Right renal pelvis (tissue), 4 donors: ENCODE results near the gene ELMO1. TPM values are rescaled to one million over a fixed set of nuclear protein-coding genes. Genes with fewer than 3 reads are reported as not detected.

Experiments
- DNase-seq, 4 donors: peaks; one replicate each; pipeline ENCODE4 v3.0.0-alpha.2; 2013; ENCODE audit warnings: low read depth in 4 of 4, low spot score in 3 of 4, missing footprints in 1 of 4
- polyA plus RNA-seq, 4 donors: library from polyadenylated mRNA; unstranded; fragments of 120-200 nt; gene quantifications; one replicate each; pipeline ENCODE4 v1.2.1, GENCODE V29; 2013; ENCODE audit not compliant: insufficient read length in 4 of 4

Gene ELMO1
- polyA plus RNA-seq, 4 donors: 9.9 to 14.6 (median 11.3) TPM

DNA sequence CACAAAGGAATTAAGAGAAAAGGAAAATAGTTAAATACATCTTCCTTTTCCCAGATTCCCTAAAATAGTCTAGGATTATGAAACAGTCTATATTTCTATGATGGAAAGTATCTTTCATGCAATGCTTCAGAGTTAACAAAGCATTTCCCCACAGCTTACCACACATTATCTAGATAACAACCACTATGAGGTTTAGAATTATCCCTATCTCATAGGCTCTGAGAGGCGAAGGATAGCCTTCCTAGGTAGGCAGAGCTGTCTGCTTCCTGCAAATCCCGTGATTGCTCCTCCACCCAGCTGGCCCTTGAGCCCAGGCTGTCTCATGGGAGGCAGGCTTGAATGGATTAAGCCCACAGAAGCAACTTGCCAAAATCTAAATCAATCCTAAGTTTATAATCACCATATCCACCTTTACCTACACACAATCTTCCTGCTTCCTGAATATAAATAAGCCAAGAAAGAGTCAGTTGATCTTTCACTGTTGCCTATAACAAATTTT is 402.9 kb downstream of the ELMO1 start:
- no peak for DNase-seq

DNA sequence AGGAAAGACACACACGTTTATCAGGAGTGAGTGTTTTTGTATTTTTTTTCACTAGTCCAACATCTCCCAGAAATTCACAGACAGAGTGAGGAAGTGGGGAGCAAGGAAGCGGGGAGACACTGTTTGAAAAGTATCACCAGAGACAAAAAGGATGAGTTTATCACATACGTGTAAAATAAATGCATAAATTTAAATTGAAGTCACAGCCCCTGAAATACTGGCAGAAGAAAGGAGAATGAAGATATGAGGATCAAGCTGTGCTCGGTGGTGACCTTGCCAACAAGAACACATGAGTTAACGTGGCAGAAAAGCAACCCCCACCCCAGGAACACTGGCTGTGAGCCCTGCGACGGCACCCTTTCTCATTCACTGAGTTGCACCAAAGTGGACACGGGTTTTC is 407.2 kb downstream of the ELMO1 start:
- no peak for DNase-seq

DNA sequence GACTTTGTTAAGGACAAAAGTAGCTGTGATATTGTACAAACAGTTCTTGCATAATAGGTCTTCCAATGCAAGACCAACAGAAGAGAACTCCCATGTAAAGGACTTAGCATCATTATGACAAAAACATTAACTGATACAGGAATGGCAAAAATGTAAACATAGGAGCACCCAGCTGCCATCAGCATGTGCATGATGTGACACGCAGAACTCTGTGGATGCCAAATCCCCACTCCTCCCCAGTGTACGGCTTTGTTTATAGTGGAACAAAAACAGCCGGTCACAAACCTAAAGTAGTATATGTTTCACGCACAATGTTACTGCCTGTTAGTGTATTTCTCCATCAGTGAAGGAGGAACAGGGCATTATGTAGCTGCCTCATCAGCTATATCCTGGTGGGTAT is 408.3 kb downstream of the ELMO1 start:
- no peak for DNase-seq

DNA sequence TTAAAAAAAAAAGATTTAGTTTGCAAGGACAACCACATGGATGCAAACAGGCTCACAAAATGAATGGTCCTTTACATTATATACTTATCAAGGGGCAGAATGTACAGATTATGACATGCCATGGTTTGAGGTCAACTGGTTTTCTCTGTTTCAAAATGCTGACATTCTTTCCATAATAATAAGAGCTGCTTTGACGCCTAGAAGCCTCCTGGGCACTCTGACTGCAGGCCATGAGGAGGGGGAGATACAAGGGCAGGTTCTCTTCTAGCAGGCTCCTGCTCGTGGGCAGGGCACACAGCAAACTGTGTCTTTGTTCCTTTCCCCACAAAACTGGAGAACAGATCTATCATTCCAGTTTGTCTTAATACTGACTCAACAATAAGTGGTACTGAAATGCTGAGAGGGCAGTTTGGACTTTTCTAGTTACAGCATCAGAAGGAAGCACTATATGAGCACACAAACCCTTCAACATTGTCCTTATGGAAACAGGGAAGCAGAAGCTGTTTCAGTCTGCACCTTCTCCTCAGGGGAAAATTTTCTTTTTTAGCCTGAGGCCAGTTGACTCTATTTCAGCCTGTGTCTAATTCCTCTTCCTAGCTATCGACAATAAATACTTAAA is 409.4 kb downstream of the ELMO1 start:
- no peak for DNase-seq

DNA sequence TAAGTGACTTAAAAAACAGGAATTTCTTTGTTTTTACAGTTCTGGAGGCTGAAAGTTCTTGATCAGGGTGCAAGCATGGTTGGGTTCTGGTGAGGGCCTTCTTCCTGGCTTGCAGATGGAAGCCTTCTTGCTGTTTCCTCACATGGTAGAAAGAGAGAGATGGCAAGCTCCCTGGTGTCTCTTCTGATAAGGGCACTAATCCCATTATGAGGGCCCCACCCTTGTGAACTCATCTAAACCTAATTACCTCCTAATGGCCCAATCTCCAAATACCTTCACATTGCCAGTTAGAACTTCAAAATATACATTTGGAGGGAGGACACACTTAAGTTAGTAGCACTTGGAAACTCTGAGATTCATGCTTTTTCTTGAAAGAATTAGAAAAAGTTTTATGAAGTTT is 410.0 kb downstream of the ELMO1 start:
- no peak for DNase-seq

DNA sequence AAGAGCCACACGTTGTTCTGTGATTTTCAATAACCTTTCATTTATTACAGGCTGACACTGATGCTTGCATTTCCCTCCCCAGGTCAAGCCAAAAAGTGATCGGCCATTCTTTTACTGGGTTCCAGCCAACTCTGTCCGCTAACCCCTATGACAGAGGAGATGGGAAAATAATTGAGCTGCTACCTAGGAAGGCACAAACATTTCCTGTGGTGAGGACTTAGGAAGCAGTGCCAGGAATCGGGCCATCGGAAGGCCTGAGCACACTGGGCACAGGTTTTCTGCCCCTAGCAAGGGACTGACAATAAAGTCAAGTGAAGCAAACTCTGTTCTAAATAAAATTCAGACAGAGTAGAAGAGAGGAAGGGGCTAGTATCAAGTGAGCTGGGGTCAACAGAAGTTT is 411.4 kb downstream of the ELMO1 start:
- no peak for DNase-seq

DNA sequence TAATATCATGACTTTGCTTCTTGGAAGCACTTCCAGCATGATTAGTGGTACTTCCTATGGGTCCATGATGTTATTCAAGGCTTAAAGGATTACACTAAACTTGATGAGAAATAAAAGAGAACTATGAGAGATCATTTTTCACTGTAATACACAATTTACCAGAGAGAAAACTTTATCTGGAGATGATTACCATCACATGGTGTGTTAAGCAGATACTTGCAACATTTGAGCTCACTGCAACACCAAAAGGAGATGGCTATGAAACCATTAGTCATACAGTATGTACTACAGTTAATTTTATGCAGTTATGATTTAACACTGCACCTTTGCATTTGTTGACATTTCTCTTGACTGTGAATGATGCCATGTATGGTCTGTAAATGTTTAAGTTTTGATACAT is 413.0 kb downstream of the ELMO1 start:
- DNase-seq: no peak

DNA sequence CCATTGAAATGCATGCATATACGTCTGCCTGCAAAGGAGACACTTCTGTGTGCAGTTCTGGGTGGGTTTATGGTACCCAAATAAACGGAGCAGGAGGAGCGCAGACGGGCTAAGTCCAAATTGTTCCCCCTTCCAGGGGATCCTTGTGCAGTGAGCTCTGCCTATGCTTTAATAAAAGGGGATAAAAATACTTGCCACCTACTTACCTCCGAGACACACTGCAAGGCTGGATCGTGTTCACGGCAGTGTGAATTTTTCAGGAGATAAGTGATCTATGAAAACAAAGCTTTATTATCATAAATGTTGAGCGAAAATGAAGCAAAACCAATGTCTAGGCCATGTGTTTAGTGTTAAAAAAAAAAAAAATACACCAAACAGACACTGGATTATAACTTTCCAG is 415.5 kb downstream of the ELMO1 start:
- DNase-seq: no peak

DNA sequence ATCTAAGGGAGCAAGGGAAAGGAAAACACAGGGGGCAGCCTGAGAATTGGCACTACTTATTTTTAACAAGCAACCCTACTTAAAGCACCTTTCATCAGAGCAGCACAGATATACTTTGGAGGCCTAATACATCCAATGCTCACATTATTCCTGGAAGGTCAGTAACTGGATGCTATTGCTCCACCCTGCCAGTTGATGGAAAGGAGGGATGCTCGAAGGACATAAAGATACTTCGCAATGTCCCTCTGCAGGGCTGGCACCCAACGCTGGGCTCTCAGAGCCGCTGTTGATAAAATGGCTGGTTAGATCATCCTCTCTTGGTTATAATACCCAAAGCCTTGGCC is 416.4 kb downstream of the ELMO1 start:
- DNase-seq: no peak

DNA sequence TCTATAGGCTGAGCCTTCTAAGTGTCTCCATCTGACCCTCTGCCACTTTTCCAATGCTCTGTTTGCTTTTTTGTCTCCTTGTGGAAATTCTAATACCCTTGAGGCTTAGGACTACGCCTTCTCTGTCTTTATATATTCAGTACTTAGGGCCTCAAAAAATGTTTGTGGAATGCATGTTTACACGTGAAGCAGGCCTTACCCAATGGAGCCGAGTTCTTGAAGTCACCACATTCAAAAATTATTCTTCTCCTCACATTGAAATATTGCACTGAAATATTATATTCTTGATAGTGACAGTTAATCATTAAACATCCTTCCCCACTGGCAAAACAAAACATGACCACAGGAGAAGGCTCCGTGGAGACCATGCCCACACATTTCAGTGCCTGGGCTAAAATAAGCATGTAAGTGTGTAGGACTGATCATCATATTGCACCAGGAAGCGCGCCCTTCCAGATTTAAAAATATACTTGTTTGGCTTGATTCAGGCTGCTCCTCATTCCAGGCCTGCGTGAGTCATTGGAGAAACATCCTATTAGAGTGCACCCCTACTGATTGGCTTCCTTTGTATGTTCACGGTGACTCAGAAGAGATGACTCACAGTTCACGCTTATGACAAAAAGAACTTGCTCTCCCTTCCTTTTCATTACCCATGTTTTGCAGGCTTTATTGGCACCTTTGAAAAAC is 416.9 kb downstream of the ELMO1 start:
- DNase-seq: peak in 2 of 4 donors; percentile 22 to 30

DNA sequence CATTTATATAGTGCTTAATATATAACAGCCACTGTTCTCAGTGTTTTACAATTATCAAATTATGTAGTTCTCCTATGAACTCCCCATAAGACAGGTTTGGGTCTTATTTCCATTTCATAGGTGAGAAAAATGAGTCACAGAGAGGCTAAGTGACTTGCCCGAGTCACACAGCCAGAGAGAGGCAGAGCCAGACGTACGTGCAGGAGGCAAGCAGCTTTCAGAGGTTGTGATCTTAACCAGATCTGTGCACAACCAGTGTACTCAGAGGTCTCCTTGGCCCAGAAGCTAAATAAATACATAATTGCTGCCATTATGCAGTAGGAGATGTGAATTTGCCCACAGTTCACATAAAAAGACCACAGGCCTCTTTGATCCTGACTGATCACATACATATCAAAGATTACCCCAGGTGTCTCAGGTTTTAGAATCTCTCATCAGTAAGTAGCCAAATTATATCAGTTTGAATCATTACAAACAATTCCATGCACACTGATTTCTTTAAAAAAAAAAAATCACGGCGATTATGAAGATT is 419.7 kb downstream of the ELMO1 start:
- DNase-seq: no peak

DNA sequence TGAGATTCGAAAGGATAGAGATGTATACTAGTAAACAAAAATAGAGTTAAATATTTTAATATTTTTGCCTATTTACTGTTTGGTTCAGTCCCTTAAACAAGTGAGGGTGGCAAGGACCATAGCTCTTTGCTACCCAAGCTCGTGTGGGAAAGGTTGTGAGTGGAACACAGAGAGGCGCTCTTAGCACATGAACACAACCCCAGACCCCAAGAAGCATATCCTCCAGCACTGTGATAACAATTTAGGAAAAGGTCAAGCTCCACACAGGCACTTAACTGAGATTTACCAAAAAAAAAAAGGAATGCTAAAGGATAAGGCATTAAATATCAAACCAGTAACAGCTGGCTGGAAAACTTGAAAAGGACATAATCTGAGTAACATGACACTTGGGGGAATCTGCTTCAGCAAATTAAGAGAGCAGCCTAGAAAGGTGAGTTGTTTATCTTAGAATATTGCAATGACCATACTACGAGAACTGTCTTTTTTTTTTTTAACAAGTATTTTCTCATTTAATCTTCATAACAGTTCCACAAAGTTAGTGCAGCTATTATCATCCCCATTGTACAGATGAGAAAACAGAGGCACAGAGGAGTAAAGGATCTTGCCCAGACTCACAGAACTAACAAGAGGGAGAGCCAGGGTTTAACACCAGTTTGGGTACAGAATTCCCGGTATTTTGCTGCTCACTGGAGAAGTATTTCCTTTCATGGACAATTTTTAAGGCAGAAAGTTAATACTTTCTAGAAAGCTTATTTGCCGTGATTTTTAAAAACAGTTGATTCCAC is 420.9 kb downstream of the ELMO1 start:
- no peak for DNase-seq

DNA sequence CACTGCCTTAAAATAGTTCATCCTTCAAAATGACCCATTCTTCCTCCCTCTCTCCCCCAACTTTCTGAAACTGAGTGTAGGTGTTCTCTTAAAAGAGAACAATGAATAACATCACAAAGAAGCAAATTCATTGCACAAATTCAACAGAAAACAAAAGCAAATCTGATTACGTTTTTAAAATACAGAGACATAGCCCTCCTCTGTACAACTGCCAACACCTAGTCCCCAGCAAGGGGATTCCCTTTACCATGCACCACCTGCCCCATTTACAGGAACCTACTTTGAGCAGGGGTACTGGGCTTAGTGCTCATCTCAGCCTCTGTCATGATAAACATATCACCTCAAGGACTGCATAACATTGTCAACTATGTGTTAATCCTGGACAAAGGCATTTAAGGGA is 421.6 kb downstream of the ELMO1 start:
- DNase-seq: no peak

DNA sequence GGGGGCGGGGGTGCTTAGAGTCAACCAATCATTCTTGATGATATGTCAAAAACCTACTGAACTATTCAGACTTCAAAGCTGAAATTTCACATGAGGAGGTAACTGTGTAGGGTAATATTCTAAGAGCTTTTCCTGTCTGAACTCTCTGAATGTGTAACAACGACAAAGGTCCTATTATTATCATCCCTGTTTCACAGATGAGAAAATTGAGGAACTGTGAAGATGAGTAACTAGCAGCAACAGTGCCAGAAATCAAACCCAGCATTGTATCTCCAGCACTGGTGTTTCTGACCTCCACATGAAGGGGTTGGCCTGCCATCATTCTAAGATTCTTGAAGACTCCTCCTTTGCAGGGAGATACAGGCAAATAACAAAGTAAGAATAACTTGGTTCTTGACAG is 429.7 kb downstream of the ELMO1 start:
- DNase-seq: no peak

DNA sequence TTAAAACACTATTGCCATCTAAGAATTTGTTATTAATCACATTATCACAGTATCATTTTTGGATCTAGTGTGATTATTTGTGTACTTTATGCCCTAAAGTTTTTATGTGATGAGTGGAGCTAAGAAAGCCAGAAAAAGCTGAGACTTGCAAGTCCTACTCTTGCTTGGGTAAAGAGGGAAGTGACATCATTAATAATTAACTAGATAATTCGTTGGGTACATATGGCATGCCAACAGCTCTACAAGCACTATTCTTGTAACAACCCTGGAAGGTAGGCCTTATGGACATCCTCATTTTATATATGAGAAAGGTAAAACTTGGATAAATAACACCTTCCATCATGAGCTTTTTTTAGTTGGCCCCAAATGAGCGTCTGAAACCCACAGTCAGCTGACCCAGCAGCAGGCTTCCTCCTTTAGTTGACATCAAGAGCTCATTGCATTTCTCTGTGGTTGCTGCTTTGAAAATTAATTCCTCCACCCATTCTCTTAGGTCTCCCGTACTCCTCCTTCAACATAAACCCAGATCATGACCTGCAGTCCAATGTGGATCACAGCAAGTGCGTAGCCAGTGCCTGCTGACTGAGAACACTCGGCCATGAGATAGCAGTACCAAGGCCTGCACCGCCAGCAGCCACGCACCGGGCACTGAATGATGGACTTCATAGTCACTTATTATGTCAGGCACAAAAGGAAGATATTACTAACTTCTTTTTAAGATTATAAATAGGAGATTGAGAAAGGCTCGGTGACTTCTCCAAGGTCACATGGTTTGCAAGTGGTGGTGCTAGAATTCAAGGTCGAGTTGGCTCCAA is 432.4 kb downstream of the ELMO1 start:
- no peak for DNase-seq

DNA sequence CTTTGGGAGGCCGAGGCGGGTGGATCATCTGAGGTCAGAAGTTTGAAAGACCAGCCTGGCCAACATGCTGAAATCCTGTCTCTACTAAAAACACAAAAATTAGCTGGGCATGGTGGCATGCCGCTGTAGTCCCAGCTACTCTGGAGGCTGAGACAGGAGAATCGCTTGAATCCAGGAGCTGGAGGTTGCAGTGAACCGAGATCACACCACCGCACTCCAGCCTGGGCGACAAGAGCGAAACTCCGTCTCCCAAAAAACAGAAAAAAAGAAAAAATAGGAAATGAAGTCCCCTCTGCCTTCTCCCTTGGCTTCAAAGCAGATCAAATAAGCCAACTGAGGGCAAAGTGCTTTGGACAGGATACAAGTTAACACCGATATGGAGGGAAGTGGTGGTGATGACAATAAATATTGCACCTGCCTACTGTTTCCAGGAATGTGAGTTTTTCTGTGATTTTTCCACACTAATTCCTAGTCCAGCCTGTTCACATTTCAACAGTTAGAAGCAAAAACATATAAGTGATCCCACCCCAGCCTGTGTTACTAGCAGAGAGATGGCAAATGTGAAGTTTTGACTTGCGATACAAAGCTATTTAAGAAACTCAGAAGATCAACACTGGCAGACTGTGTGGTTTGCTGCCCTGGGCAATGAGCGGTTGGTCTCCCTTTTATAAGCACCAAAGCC is 433.2 kb downstream of the ELMO1 start:
- no peak for DNase-seq

DNA sequence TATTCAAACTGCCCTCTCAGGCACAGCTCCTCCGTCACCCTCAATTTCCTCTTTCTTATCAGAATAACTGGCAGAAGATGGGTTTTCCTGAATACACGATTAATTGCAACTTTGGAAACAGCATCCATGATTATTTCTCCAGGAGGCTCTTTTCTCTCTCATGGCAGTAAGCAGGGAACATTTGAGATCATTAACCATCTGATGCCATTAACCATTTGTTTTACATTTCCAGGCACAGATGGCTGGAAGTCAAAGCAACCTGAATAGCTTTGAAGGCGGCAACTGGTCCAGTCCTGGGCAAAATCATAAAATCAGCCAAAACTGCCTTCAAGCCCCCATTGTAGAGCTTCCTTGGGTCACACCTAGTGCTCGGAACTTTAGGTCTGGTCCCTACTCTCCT is 434.9 kb downstream of the ELMO1 start:
- no peak for DNase-seq

DNA sequence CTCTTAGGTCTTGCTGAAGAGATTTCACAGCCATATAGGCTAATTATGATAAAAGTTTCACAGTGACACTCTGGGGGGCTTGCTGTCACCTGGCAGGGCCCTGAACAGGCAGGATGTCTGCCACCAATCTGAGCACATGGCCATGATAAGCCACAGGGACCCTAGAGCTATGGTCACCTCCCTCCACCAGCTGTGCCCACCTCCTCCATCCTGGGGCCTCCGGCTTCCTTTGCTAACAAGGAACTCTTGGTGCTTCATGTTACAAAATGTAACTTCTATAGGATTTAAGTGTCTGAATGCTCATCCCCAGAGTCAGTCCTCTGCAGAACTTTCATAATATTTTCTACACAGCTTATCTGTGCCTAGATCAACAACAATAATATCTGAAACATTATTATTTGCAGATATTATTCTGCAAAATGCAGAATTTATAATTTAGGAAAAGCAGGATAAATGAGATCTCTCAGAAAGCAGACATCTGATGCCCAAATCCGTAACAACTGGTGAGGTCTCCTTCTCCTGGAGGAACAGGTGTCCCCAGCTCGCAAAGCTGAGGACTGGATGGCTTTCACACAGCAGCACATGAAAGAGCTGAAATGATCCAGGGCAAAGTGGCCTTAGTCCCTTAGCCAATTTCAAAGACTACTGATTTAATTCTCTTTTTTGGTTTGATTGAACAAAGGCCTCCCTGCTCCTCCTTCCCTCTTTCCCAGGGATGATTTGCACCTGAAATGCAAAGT is 437.3 kb downstream of the ELMO1 start:
- no peak for DNase-seq

DNA sequence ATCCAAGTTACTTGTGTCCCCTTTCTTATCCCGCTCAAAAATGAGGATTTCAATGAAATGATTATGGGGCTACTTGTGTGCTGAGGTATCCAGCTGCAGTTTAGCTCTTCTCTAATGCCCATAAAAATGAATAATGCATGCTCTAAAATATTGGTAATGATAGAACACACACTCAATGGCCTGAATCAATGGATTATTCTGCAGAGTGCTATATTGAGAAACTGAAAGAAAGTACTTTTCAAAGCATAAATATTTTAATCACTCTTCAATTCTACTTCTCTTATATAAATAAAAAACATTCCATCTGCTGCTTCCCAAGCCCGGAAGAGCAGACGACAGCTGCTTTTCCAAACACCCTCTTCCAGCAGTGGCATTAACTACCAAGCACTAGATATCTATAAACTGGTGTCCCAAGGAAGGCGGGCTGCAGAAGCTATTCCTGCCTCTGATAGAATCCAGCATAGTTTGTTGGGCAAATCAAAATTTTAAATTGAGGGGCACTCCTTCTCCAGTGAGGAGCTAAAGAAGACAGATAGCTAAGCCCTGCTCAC is 439.5 kb downstream of the ELMO1 start:
- DNase-seq: no peak
